Activated CD8-positive, alpha-beta memory T cell treated with anti-CD3 and anti-CD28 coated beads for 36 hours (primary cell): ENCODE results near the gene GSTM2. TPM values are rescaled to one million over a fixed set of nuclear protein-coding genes. Genes with fewer than 3 reads are reported as not detected.
"Not testable (repeated sequence)": the region's sequence is repeated elsewhere in the genome, so short reads cannot be mapped to it uniquely, and the experiment has no call there.

Experiments
- CTCF ChIA-PET: fragments of 350-600 bp; sonication (Branson Sonifier 250); formaldehyde crosslinking; loops from one replicate; lab custom pipeline; 2021; ENCODE audit warnings: antibody characterized with exemption; lab: Charles Lee
- POLR2A ChIA-PET: fragments of 350-600 bp; sonication (Branson Sonifier 250); formaldehyde crosslinking; loops from one replicate; lab custom pipeline; 2021; ENCODE audit warnings: antibody characterized with exemption; lab: Charles Lee
- total RNA-seq, 2 experiments: library from RNA; stranded (reverse); gene quantifications; one replicate each; pipeline ENCODE4 v1.2.3, GENCODE V29; 2021

The GSTM2 gene
- total RNA-seq, 2 experiments from 2014 or later = 3.1 to 4.1 TPM

DNA sequence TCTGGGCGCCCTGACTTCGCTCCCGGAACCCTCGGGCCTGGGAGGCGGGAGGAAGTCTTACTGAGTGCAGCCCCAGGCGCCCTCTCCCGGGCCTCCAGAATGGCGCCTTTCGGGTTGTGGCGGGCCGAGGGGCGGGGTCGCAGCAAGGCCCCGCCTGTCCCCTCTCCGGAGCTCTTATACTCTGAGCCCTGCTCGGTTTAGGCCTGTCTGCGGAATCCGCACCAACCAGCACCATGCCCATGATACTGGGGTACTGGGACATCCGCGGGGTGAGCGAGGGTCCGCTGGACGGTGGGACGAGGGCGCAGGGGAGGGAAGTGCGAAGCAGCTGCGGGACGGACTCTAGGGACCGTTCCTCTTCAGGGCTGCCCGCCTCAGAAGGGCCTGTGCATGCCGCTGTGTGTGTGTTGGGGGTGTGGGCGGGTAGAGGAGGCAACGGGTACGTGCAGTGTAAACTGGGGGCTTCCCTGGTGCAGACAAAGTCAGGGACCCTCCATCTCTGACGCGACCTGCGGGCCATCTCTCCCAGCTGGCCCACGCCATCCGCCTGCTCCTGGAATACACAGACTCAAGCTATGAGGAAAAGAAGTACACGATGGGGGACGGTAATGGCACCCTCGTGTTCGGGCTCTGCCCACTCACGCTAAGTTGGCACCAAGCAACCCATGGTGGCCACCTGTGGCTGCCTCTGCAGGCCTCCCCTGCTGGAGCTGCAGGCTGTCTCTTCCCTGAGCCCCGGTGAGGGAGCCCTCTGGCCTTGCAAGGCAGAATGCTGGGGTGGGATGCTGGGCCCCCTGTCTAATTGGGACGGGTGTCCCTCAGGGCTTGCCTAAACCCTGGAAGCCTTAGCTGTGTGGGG lies 20.0 kb downstream of the GSTM2 start, which contains the start of gene GSTM1:
Gene GSTM1, plus strand, starts transcription at position 177 of the 859 bp plus-strand sequence. Its CDS starts 57 bp downstream, at position 234.
- POLR2A ChIA-PET = no interaction called here
- CTCF ChIA-PET = no interaction called here

DNA sequence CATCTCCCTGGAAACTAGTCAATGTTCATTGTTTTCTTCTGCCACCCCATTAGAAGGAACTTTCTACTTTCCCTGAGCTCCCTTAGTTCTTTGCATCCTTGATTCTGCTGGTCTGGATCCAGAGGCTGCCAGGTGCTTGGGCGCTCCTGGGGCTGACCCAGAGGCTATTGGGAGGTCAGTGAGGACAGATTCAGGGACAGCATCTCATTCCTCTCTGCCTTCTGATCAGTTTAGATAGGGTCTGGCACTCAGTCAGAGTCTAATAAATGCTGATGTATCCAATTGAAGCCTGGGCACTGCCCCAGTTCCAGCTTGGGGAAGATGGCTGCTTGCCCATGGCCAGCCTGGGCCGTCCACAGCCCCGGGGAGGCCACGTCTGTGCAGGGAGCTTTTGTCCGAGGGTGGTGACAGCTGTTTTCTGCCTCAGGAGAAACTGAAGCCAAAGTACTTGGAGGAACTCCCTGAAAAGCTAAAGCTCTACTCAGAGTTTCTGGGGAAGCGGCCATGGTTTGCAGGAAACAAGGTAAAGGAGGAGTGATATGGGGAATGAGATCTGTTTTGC lies 22.1 kb downstream of the GSTM2 start:
- ChIA-PET CTCF (no interaction called here), POLR2A (no interaction called here)

- CTCF ChIA-PET = no interaction called here
These were observed 23.9 kb downstream of the GSTM2 start for GRCh38 chr1:109691759-109692158.

GRCh38 chr1:109694400-109694799 lies 26.5 kb downstream of the GSTM2 start:
- POLR2A ChIA-PET, CTCF ChIA-PET: not testable (repeated sequence)

More at GRCh38 chr1:109691759-109692158, 23.9 kb downstream of the GSTM2 start:
- POLR2A ChIA-PET = no interaction called here

DNA sequence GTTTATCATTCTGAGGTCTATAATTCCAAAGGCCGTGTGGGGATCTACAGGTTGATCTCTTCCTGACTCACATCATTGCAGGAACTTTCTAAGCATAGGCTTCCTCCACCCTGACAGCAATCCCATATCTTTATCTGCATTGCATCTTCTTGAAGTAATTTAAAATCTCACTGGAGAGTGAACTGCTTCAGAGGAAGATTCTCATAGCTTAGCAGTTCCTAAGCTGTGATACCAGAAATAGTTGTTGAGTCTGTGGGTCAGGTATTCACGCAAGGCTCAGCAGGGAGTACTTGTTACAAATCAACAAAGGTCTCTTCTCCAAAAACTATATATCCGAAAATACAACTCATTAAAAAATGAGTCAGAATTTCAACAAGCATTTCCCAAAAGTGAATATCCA lies 27.3 kb downstream of the GSTM2 start:
- CTCF ChIA-PET, POLR2A ChIA-PET: not testable (repeated sequence)

DNA sequence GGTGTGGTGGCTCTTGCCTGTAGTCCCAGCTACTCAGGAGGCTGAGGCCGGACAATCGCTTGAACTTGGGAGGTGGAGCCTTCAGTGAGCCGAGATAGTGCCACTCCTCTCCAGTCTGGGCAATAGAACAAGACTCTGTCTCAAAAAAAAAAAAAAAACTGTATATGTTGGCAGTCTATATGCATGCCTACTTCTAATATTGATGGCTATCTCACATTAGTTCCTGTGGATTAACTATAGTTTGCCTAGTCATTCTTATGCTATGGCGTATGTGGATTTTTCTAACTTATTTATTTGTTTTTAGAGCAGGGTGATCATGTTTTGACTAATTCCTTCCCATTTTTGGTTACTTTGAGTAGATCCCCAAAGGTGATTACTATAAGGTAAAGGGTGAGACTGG lies 29.2 kb downstream of the GSTM2 start:
- ChIA-PET CTCF (no interaction called here), POLR2A (no interaction called here)

- CTCF ChIA-PET, POLR2A ChIA-PET: not testable (repeated sequence)
These were observed 30.0 kb downstream of the GSTM2 start for GRCh38 chr1:109697861-109698260.

- POLR2A ChIA-PET, CTCF ChIA-PET: not testable (repeated sequence)
These were observed 35.1 kb downstream of the GSTM2 start for GRCh38 chr1:109702940-109703339.

DNA sequence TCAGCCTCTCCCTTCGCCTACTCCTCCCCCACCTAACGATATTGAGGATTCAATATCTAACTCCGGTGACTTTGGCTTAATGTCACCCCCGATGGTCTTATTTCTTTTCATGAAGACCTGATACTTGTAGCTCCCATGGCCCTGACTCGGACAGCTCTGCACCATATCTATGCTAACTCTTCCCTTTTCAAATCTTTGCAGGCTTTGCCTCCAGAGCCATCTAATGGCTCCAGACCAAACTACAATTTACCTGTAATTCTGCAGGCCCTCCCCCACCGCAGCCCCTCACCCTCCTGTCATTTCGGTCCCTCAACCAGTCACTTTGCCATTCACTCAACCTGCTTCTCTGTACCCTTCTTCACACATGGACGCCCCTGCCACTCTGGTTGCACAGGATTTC lies 36.3 kb downstream of the GSTM2 start:
- ChIA-PET CTCF (no interaction called here), POLR2A (no interaction called here)

DNA sequence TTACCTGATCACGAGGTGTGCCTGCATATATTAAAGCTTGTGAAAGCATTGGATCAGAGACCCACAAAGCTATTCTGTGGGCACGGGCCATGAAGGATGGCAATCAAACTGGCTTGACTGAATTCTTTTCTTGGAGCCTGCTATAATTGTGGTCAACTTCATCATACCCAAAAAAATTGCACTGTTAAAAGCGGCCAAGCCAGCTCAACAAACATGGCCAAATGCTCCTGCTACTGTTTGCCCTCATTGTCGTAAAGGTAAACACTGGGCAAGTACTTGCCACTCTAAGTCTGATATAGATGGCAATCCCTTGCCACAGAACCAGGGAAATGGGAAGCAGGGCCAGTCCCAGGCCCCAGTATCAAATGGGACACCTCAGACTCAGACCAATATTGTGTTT lies 37.6 kb downstream of the GSTM2 start:
- ChIA-PET POLR2A (no interaction called here), CTCF (interaction anchor here (0.9 kb wide), 1 partner anchor 173 kb away, joined by 3 read pairs; no protein-coding TSS in a partner anchor)

- CTCF ChIA-PET, POLR2A ChIA-PET: not testable (repeated sequence)
These were observed 41.1 kb downstream of the GSTM2 start for GRCh38 chr1:109708949-109709348.

- POLR2A ChIA-PET = not testable (repeated sequence)
These were observed 42.0 kb downstream of the GSTM2 start for GRCh38 chr1:109709822-109710221.

GRCh38 chr1:109711593-109712320 lies 43.9 kb downstream of the GSTM2 start, which contains the start of gene GSTM5:
TSS of gene GSTM5 (plus strand) at chr1:109712251. CDS start at chr1:109712313, 62 bp downstream.
- POLR2A ChIA-PET = not testable (repeated sequence)

More at GRCh38 chr1:109709822-109710221, 42.0 kb downstream of the GSTM2 start:
- CTCF ChIA-PET = not testable (repeated sequence)

DNA sequence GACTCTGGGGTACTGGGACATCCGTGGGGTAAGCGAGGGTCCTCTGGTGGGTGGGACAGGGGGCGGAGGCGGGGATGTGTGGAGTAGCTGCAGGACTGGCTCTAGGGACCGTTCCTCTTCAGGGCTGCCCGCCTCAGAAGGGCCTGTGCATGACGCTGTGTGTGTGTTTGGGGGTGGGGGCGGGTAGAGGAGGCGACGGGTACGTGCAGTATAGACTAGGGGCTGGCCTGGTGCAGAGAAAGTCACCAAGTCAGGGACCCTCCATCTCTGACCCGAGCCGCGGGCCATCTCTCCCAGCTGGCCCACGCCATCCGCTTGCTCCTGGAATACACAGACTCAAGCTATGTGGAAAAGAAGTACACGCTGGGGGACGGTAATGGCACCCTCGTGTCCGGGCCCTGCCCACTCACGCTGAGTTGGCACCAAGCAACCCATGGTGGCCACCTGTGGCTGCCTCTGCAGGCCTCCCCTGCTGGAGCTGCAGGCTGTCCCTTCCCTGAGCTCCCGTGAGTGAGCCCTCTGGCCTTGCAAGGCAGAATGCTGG lies 44.5 kb downstream of the GSTM2 start:
- CTCF ChIA-PET = no interaction called here
- POLR2A ChIA-PET = no interaction called here

More at GRCh38 chr1:109711593-109712320, 43.9 kb downstream of the GSTM2 start, which contains the start of gene GSTM5:
- CTCF ChIA-PET = not testable (repeated sequence)

DNA sequence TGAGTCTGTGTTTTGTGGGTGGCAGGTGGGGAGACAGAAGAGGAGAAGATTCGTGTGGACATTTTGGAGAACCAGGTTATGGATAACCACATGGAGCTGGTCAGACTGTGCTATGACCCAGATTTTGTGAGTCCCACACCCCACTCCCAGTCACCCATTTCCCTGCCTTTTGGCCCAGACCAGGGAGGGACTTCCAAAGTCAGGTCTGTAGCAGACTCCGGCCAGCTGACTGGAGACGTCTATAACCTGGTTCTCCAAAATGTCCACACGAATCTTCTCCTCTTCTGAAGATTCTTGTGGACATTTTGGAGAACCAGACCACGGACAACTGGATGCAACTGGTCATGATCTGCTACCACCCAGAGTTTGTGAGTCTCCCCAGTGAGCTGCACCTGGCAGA lies 45.8 kb downstream of the GSTM2 start:
- POLR2A ChIA-PET = no interaction called here
- CTCF ChIA-PET = no interaction called here

- ChIA-PET POLR2A (no interaction called here), CTCF (no interaction called here)
These were observed 47.0 kb downstream of the GSTM2 start for GRCh38 chr1:109714661-109715372.

DNA sequence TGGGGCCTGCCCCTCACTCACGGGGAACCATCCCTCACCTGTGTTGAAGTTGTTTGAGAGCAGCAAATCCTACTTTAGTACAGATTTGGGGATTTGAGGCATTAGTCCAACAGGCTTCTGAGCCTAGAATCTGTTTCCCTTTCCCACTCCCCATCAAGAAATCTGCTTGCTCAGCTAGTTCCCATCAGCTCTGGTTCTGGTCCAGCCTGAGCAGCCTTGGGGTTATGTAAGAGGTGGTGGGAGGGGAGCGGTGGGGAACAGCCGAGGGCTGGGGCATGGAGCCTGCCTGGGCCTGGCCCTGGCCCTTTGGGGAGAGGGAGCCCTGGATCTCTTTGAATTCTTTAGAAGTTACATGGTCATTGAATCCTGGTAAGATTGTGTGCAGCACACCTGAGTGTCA lies 48.3 kb downstream of the GSTM2 start:
- ChIA-PET POLR2A (no interaction called here), CTCF (no interaction called here)

DNA sequence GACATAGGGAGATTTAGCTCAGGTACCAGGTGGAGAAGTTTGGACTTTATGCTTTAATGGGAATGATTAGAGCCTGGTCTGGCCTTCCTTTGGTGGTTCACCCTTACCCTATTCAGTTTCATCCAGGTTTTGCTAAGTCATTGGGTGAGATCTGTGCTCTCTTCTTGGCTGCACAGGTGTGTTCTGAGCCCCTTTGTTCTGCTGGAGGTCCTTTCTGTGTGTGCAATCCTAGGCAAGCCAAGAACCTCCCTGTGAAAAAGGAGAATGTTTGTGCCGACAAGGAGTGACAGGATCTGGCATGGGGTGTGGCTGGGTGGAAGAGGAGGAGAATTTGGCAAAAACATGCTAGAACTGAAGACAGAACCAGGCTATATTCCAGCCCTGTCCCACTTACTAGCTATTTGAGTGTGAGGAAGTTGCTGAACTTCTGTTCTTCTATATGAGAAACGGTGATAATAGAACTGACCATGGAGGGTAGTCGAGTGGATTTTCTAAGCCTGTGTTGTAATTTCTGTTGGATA lies 48.8 kb downstream of the GSTM2 start:
- CTCF ChIA-PET = no interaction called here
- POLR2A ChIA-PET = no interaction called here

GRCh38 chr1:109717729-109718128 lies 49.9 kb downstream of the GSTM2 start:
- POLR2A ChIA-PET = no interaction called here
- CTCF ChIA-PET = no interaction called here
